ENCODE results near the gene AP1S3. TPM values are rescaled to one million over a fixed set of nuclear protein-coding genes. Genes with fewer than 3 reads are reported as not detected.

Gene AP1S3
- total and polyA plus RNA-seq, 10 donors = 2.4 to 16.0 (median 10.5) TPM

GRCh38 chr2:223744580-223744979, 92.8 kb downstream of the AP1S3 start:
- H3K27ac ChIP-seq = no peak overlapping the region
- H3K9me3 ChIP-seq = no peaks in the 10 kb centered on the region
- 65 to 89% (median 74%) methylated on average over 3 of the region's 3 CpGs for WGBS, 5 donors
- TF ChIP-seq POLR2A (IDR thresholded peaks at IDR 0.05) (no peak), POLR2AphosphoS5 (IDR thresholded peaks at IDR 0.05) (no peak)
- no peak for DNase-seq
- intact Hi-C loops (cut with DNase I; ENCODE audit: low total_unique reads) = no loop called here
- no peaks in the 10 kb centered on the region for H3K36me3 ChIP-seq
- no peaks in the 10 kb centered on the region for H3K4me1 ChIP-seq
- H3K4me3 ChIP-seq = no peak overlapping the region
- H3K27me3 ChIP-seq (replicated peaks in 1 of 7) = no peaks in the 10 kb centered on the region

GRCh38 chr2:223740679-223741078, 96.7 kb downstream of the AP1S3 start:
- H3K36me3 ChIP-seq = no peaks in the 10 kb centered on the region
- no peak overlapping the region for H3K4me3 ChIP-seq
- H3K9me3 ChIP-seq = no peaks in the 10 kb centered on the region
- WGBS, 5 donors = 67 to 84% (median 82%) methylated on average over 4 to 5 of the region's 5 CpGs
- H3K4me1 ChIP-seq = no peaks in the 10 kb centered on the region
- H3K27me3 ChIP-seq (replicated peaks in 1 of 7) = no peaks in the 10 kb centered on the region
- no peak for DNase-seq
- TF ChIP-seq POLR2AphosphoS5 (IDR thresholded peaks at IDR 0.05) = no peak
- no peak for TF ChIP-seq POLR2A (IDR thresholded peaks at IDR 0.05)
- no peak for TF ChIP-seq CTCF (IDR thresholded peaks at IDR 0.05 in 8 of 11, conservative IDR thresholded peaks at IDR 0.05 in 3 of 11)
- H3K27ac ChIP-seq = no peak overlapping the region
- intact Hi-C loops (cut with DNase I; ENCODE audit: low total_unique reads) = no loop called here

- no peak overlapping the region for H3K4me3 ChIP-seq
- H3K27me3 ChIP-seq (replicated peaks in 1 of 7) = no peaks in the 10 kb centered on the region
- H3K36me3 ChIP-seq = no peaks in the 10 kb centered on the region
- TF ChIP-seq CTCF (IDR thresholded peaks at IDR 0.05 in 8 of 11, conservative IDR thresholded peaks at IDR 0.05 in 3 of 11) = no peak
- no peak for TF ChIP-seq POLR2AphosphoS5 (IDR thresholded peaks at IDR 0.05)
- intact Hi-C loops (cut with DNase I; ENCODE audit: low total_unique reads) = no loop called here
- no peak for DNase-seq
- peaks cover 0 to 4% (median 0%) of the 10 kb centered on the region in 8 donors for H3K9me3 ChIP-seq
- no peak overlapping the region for H3K27ac ChIP-seq
- WGBS, 5 donors = 81 to 90% (median 88%) methylated on average over 6 of the region's 6 CpGs
- no peaks in the 10 kb centered on the region for H3K4me1 ChIP-seq
Observed at GRCh38 chr2:223737207-223737606, 100.2 kb downstream of the AP1S3 start.

GRCh38 chr2:223736488-223736887, 100.9 kb downstream of the AP1S3 start:
- H3K27ac ChIP-seq = no peak overlapping the region
- 73 to 89% (median 79%) methylated on average over 4 of the region's 4 CpGs for WGBS, 5 donors
- no peak for TF ChIP-seq POLR2AphosphoS5 (IDR thresholded peaks at IDR 0.05)
- no peak for TF ChIP-seq POLR2A (IDR thresholded peaks at IDR 0.05)
- no peak for TF ChIP-seq CTCF (IDR thresholded peaks at IDR 0.05 in 8 of 11, conservative IDR thresholded peaks at IDR 0.05 in 3 of 11)
- H3K27me3 ChIP-seq (replicated peaks in 1 of 7) = no peaks in the 10 kb centered on the region
- H3K4me3 ChIP-seq = no peak overlapping the region
- no peak for DNase-seq
- H3K36me3 ChIP-seq = no peaks in the 10 kb centered on the region
- peaks cover 0 to 4% (median 0%) of the 10 kb centered on the region in 8 donors for H3K9me3 ChIP-seq
- H3K4me1 ChIP-seq = no peaks in the 10 kb centered on the region
- intact Hi-C loops (cut with DNase I; ENCODE audit: low total_unique reads) = no loop called here
